Measurements from ENCODE around the gene CDH8. TPM values are rescaled to one million over a fixed set of nuclear protein-coding genes. Genes with fewer than 3 reads are reported as not detected.

Gene CDH8
- total RNA-seq, 1 experiment from 2014 or later = 1.7 TPM

DNA sequence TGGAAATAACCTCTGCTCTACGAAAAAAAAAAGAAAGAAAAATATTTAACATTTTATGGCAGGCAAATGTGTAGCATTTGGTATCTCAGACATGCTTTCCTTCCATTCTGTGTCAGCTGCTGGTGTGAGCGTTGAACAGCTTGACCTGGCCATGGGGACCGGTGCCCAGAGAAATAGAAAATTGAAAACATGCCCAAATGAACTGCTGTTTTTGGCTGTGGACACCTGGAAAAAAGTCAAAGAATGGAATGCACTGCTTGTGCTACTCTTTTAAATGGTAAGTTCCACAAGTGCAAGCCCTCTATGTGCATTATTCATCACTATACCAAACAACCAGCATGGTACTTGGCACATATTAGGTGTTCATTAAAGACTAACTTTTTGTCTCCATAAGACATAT lies 127.2 kb downstream of the CDH8 start:
- Mint-ChIP-seq H3K27me3 (ENCODE audit: insufficient read depth, unreplicated experiment) (no peaks in the 10 kb centered on the region), H3K4me1 (ENCODE audit: low read depth, unreplicated experiment) (peaks cover 11% of the 10 kb centered on the region), H3K27ac (ENCODE audit: unreplicated experiment) (no peak overlapping the region), H3K36me3 (ENCODE audit: insufficient read depth, unreplicated experiment) (no peaks in the 10 kb centered on the region), H3K4me3 (ENCODE audit: unreplicated experiment) (no peak overlapping the region), H3K9me3 (ENCODE audit: unreplicated experiment) (peaks cover 16% of the 10 kb centered on the region)
- ChIA-PET CTCF (no interaction called here), POLR2A (no interaction called here)
- DNase-seq = no peak
- intact Hi-C loops (cut with micrococcal nuclease; ENCODE audit: unreplicated experiment) = no loop called here
- Histone ChIP-seq H3K36me3 (ENCODE audit: control insufficient read depth, insufficient read depth, low read length) (no peaks in the 10 kb centered on the region), H3K4me1 (peaks cover 18% of the 10 kb centered on the region), H3K4me3 (ENCODE audit: low read depth, low read length) (no peak overlapping the region), H3K27me3 (replicated peaks; ENCODE audit: control insufficient read depth, insufficient read depth, low read length) (no peaks in the 10 kb centered on the region), H3K9me3 (0 out of 2 replicates have a peak, but pooled peaks cover 2% of the 10 kb centered on the region)
- TF ChIP-seq, protein P1, sequence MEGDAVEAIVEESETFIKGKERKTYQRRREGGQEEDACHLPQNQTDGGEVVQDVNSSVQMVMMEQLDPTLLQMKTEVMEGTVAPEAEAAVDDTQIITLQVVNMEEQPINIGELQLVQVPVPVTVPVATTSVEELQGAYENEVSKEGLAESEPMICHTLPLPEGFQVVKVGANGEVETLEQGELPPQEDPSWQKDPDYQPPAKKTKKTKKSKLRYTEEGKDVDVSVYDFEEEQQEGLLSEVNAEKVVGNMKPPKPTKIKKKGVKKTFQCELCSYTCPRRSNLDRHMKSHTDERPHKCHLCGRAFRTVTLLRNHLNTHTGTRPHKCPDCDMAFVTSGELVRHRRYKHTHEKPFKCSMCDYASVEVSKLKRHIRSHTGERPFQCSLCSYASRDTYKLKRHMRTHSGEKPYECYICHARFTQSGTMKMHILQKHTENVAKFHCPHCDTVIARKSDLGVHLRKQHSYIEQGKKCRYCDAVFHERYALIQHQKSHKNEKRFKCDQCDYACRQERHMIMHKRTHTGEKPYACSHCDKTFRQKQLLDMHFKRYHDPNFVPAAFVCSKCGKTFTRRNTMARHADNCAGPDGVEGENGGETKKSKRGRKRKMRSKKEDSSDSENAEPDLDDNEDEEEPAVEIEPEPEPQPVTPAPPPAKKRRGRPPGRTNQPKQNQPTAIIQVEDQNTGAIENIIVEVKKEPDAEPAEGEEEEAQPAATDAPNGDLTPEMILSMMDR (IDR thresholded peaks at IDR 0.05; ENCODE audit: insufficient read depth in 1 of 2, low read depth in 1 of 2, low read length in 1 of 2, severe bottlenecking in 1 of 2, unreplicated experiment in 1 of 2) = no peak
- no TSS peak for BruUV-seq (replicated peaks)

DNA sequence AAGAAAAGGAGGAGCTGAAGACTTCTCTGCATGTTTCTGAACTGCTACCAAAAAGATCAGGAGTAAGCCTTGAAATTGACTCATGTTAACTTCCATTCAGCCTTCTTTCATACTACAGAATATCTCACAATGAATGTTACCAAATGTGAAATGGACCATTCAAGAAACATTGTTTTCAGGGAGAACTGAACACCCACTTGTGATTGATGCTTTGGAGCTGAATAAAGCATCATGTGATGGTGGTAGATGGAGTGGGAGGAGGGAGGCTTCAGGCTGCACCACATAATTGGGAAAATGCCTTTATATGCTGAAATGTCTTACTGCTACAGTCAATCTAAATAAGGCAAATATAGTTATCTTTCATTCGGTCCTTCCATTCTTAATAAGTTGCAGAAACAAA lies 127.8 kb downstream of the CDH8 start:
- ChIA-PET POLR2A (no interaction called here), CTCF (no interaction called here)
- Mint-ChIP-seq H3K4me1 (ENCODE audit: low read depth, unreplicated experiment) (peaks cover 11% of the 10 kb centered on the region), H3K36me3 (ENCODE audit: insufficient read depth, unreplicated experiment) (no peaks in the 10 kb centered on the region), H3K4me3 (ENCODE audit: unreplicated experiment) (no peak overlapping the region), H3K27ac (ENCODE audit: unreplicated experiment) (no peak overlapping the region), H3K9me3 (ENCODE audit: unreplicated experiment) (peaks cover 16% of the 10 kb centered on the region), H3K27me3 (ENCODE audit: insufficient read depth, unreplicated experiment) (no peaks in the 10 kb centered on the region)
- TF ChIP-seq, protein P1 (IDR thresholded peaks at IDR 0.05; ENCODE audit: insufficient read depth in 1 of 2, low read depth in 1 of 2, low read length in 1 of 2, severe bottlenecking in 1 of 2, unreplicated experiment in 1 of 2) = no peak
- Histone ChIP-seq H3K4me3 (ENCODE audit: low read depth, low read length) (no peak overlapping the region), H3K36me3 (ENCODE audit: control insufficient read depth, insufficient read depth, low read length) (no peaks in the 10 kb centered on the region), H3K9me3 (0 out of 2 replicates have a peak, but pooled peaks cover 2% of the 10 kb centered on the region), H3K4me1 (peaks cover 18% of the 10 kb centered on the region), H3K27me3 (replicated peaks; ENCODE audit: control insufficient read depth, insufficient read depth, low read length) (no peaks in the 10 kb centered on the region)
- no TSS peak for BruUV-seq (replicated peaks)
- no peak for DNase-seq
- intact Hi-C loops (cut with micrococcal nuclease; ENCODE audit: unreplicated experiment) = no loop called here

DNA sequence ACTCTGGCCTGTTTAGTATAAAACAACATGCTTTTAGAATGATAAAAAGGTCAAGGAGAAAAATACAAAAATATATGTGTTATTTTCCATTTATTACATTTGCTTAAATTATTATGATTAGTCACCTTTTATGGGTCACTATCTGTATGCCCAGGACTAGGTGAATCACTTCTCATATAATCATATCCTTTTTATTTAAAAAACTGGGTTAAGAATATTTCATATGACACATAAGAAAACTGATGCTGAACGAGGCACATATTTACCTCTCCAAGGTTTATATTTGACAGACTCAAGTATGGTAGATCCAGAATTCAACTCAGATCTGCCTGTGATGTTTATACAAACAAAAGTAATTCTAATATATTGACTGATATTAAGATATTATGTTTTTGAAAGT lies 134.5 kb downstream of the CDH8 start:
- no peaks in the 10 kb centered on the region for H3K27me3 Mint-ChIP-seq (ENCODE audit: insufficient read depth, unreplicated experiment)
- ChIA-PET POLR2A (no interaction called here), CTCF (no interaction called here)
- Histone ChIP-seq H3K9me3 (no peaks in the 10 kb centered on the region), H3K27me3 (replicated peaks; ENCODE audit: control insufficient read depth, insufficient read depth, low read length) (no peaks in the 10 kb centered on the region), H3K4me1 (no peaks in the 10 kb centered on the region), H3K4me3 (ENCODE audit: low read depth, low read length) (no peak overlapping the region), H3K36me3 (ENCODE audit: control insufficient read depth, insufficient read depth, low read length) (no peaks in the 10 kb centered on the region)
- no peak overlapping the region for H3K4me3 Mint-ChIP-seq (ENCODE audit: unreplicated experiment)
- no peaks in the 10 kb centered on the region for H3K36me3 Mint-ChIP-seq (ENCODE audit: insufficient read depth, unreplicated experiment)
- no peaks in the 10 kb centered on the region for H3K4me1 Mint-ChIP-seq (ENCODE audit: low read depth, unreplicated experiment)
- no TSS peak for BruUV-seq (replicated peaks)
- peaks cover 16% of the 10 kb centered on the region for H3K9me3 Mint-ChIP-seq (ENCODE audit: unreplicated experiment)
- H3K27ac Mint-ChIP-seq (ENCODE audit: unreplicated experiment) = no peak overlapping the region
- DNase-seq = no peak
- TF ChIP-seq, protein P1 (IDR thresholded peaks at IDR 0.05; ENCODE audit: insufficient read depth in 1 of 2, low read depth in 1 of 2, low read length in 1 of 2, severe bottlenecking in 1 of 2, unreplicated experiment in 1 of 2) = no peak
- intact Hi-C loops (cut with micrococcal nuclease; ENCODE audit: unreplicated experiment) = no loop called here

Data from Caco-2 (cell line).